Astrocyte of the spinal cord (primary cell): ENCODE data around the gene TNFSF4.

Source experiments
- DNase-seq: peaks from one replicate; pipeline ENCODE4 v3.0.0; 2011; ENCODE audit warnings: low read depth, low spot score
- H3K4me3 ChIP-seq: 2 replicates; pipeline ENCODE4 v1.5.1; 2011; ENCODE audit warnings: low read depth, mild to moderate bottlenecking, low read length, moderate library complexity
- CTCF ChIP-seq: IDR thresholded peaks from 2 replicates; pipeline ENCODE4 v1.5.1; 2012; ENCODE audit warnings: low read depth, mild to moderate bottlenecking, low read length, inconsistent platforms
- in situ Hi-C: cut with HindIII; loops from 2 replicates; pipeline ENCODE4 v1.10.0; 2017; ENCODE audit warnings: low sequenced_read_pairs

Gene TNFSF4

GRCh38 chr1:173224280-173224892 is 17.3 kb upstream of the TNFSF4 start:
- no peak overlapping the region for H3K4me3 ChIP-seq
- in situ Hi-C loops: no loop called here
- DNase-seq: peak; percentile 36
- no peak for TF ChIP-seq CTCF

GRCh38 chr1:173223031-173223380 is 15.9 kb upstream of the TNFSF4 start:
- in situ Hi-C loops: no loop called here
- H3K4me3 ChIP-seq: no peak overlapping the region
- no peak for TF ChIP-seq CTCF
- no peak for DNase-seq

DNA sequence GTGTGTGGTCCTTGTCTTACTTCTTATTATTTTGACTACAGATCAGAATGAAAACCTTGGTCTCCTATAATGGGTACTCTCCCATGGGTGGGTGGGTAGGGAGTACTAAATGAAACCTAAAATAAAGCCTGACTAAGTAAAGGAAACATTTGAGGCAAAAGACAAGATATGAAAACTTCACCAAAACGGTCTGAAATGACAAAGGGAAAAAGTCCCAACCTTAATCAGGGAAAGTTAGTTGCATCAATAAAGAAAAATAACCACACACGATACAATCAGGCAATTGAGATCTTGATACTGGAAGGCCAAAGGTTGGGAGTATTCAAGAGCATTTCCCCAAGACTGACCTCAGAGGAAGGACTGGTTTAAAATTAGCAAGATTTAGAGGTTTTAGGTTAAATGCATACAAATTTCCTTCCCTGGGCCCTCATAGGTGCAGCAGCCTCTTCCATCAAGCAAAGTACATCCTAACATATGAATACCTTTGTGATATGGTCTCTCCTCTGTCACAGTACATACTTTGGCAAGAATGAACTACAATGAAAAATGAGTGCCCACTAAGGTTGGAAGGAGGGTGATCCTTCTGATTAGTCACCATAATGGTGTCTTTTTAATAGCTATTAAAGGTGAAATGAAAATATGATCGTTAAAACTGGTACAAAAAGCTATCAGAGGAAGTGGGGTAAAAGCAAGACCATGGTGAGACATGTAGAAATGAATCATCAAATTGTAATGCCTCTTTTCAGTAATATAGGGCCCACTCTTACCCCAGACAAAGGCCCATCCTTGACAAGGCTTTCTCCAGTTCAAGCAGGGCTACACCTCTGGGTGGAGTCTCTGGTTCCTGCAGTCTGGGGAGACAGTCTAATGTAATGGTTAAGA is 15.3 kb upstream of the TNFSF4 start:
- no peak for DNase-seq

GRCh38 chr1:173220157-173220556 is 13.0 kb upstream of the TNFSF4 start:
- in situ Hi-C loops: no loop called here
- no peak for DNase-seq
- TF ChIP-seq CTCF: no peak
- H3K4me3 ChIP-seq: no peak overlapping the region

More for the DNA sequence above, 15.3 kb upstream of the TNFSF4 start:
- no peak for TF ChIP-seq CTCF
- in situ Hi-C loops: no loop called here
- no peak overlapping the region for H3K4me3 ChIP-seq

DNA sequence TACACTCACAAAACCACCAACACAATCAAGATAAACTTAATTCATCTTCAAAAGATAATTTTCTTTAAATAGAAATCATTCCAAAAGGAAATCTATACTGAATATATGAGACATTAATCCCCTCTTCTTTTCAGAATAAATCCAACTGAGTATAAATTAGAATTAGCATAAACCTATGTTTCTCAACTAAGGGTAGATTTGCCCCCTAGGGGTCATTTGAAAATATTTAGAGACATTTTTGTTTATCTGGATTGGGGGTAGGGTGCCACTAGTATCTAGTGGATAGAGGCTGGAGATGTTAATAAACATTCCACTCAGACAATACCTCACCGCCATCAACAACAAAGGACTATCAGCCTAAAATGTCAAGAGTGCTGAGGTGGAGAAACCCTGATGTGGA is 6.5 kb upstream of the TNFSF4 start:
- DNase-seq: no peak
- TF ChIP-seq CTCF: no peak

GRCh38 chr1:173212952-173213491 is 5.9 kb upstream of the TNFSF4 start:
- DNase-seq: no peak
- no peak for TF ChIP-seq CTCF
- H3K4me3 ChIP-seq: no peak overlapping the region
- in situ Hi-C loops: no loop called here

More for the DNA sequence above, 6.5 kb upstream of the TNFSF4 start:
- H3K4me3 ChIP-seq: no peak overlapping the region
- in situ Hi-C loops: no loop called here
